ENCODE data around the gene SLC22A13.
"Not testable (repeated sequence)": the region's sequence is repeated elsewhere in the genome, so short reads cannot be mapped to it uniquely, and the experiment has no call there.

Gene SLC22A13

DNA sequence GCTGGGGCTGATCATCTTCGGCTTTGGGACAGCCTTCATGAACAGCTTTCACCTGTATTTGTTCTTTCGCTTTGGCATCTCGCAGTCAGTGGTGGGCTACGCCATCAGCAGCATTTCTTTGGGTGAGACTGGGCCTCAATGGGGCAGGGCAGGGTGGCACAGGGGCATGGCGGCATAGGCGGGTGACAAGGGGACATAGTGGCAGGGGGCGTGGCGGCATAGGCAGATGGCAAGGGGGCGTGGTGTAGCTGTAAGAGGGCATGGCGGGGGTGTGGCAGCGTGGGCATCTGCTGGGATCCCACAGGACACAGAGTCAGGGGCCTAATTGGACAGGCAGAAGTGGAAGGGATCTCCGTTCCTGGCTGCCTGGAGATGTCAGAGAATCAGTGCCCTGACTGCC lies 42.0 kb downstream of the SLC22A13 start:
- DNase-seq: no peak

DNA sequence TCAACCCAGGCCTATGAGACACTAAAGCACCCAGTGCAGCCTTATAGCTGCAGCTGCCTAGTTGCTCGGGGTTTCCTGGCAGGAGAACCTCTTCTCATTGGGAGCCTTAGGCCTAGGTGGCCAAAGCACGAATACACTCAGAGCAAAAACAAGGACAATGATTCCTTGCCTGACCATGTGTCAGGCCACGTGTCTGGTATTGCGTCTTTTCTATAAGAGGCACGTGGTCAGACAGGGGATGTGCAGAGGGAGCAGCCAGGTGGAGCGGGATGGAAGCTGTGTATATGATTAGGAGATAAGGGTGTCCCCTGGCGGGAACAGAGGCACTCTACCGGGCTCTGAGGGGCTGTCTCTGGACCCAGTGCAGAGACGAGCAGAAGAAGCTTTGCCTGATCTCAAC lies 42.8 kb downstream of the SLC22A13 start:
- DNase-seq: no peak

DNA sequence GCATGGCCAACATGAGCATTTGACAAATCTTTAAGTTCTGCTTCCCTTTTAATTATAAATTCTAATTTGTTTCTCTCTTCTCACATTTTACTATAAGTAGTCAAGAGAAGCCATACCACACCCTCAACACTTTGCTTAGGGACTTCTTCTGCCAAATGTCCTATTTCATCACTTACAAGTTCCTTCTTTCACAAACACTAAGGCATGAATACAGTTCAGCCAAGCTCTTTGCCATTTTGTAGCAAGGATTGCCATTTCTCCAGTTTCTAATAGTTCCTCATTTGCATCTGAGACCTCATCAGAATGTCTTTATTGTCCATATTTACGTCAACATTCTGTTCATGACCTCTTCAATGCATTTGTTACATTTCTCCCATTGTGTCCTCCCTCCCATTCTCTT lies 45.9 kb downstream of the SLC22A13 start:
- no peak for DNase-seq

DNA sequence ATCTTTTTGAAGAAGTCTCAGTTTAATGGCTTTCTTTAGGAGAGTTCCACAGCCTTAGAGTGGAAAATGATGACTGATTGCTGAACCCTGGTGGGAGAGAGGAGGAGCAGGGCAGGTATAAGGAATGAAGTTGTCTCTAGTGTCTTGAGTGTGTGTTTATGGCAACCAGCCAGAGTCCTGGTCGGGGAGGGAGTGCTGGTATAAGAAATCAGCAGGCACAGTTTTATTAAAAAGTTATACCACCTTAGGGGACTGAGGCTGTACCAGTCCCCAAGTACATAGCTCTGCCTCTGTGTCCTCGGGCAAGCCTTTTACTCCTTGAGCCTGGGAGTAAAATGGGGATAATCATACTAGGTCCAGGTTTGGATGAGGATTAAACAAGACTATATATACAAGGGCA lies 46.3 kb downstream of the SLC22A13 start:
- no peak for DNase-seq

DNA sequence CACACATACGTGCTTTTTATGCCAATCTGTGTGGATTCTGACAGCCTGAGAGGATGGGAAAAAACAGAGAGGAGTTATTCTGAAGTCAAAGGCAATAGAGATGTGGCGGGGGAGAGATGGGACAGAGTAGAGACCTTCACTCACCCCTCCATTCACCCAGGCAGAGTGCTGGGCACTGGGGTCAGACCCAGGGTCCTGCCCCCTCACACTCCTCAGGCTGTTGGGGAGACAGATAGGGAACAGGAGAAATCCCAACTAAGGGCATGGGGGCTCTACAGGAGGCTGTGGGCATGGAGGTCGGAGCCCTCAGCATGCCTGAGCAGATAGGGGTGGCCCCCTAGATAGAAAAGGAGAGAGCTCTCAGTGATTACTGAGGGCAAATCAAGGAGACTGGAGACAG lies 46.7 kb downstream of the SLC22A13 start:
- DNase-seq: no peak

DNA sequence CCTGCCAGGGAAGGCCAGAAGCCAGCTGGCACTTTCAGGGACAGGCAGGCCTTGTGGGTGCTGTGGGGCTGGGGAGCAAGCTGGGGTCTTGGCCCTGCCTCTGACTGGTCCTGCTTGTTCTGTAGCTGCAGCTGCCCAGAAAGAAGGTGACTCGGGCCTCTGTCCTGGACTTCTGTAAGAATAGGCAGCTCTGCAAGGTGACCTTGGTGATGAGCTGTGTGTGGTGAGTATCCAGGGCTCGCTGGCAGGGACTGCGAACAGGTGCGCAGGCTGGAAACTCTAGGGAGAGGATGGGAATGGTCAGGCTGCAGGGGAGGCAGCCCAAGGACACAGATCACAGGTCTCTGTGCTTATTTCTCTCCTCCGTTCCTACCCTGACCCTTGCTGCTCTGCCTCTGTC lies 47.7 kb downstream of the SLC22A13 start:
- DNase-seq: no peak

DNA sequence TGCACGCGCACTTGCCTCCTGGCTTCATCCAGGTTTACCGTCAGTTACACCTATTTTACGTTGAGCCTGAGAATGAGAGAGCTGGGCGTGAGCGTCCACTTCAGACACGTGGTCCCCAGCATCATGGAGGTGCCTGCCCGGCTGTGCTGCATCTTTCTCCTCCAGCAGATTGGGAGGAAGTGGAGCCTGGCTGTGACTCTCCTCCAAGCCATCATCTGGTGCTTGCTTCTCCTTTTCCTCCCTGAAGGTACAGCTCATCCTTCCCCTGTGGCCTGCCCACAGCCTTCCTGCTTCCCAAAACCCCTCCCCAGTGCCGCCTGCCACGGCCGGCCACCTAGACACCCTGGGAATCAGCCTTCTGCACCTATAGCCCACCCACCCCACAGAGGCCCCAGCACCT lies 48.1 kb downstream of the SLC22A13 start:
- no peak for DNase-seq

DNA sequence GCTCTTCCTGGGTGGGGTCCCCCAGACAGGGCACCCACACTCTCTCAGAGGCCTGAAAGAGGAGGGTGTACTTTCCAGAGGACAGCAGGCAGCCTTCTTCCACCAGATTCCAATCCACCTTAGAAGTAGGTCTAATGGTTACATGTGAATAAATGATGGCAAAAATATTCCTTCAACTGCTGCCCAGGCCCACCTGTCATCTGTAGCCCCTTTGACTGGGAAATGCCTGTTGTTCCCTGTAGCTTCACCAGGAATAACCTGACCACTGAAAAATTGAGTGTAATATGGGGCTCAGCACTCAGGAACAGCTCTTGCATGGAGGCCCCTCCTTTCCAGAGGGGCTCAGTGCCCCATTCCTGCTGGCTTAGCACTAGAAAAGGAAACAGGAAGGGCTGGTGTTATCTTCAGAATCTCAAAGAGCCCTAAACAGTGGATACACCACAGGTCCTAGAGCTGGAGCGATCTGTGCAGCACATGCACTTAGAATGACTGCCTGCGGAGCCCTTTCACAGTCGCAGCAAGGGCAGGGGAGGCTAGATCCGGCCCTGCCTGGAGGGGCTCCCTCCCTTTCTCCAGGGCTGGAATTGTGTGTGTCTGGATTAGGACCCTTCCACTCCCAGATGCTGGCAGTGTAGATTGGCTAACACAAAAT lies 48.6 kb downstream of the SLC22A13 start:
- no peak for DNase-seq

DNA sequence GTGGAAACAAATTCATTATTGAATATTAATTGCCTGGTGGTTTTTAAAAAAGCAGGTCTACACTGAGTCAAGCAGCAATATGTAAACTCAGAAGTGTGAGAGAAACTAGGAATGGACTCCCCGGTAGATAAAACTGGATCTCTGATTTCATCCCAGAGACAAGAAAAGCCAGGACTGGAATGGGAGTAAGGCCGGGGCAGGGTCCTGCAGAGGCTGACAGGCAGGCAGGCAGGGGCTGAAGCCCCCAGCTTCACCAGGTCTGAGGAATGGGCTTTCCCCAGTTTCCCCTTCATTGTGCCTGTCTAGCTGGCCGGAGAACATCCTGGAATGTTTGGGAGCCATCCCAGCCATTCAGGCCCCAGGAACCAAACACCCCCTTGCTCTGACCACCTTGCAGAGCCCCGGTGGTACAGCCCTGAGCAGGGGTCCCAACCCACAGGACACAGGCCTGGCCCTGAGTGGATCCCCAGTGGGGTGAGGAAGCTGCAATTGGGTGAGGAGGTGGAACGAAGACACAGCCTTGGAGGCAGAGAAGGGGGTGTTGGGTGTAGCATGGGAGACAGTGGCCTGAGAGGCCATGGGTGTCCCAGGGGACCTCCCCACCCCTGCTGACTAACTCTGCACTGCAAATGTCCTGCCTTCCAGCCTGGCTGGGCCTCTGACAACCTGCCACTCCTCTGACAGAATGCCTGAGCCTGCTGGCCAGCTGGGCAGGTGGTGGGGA lies 49.3 kb downstream of the SLC22A13 start:
- no peak for DNase-seq

DNA sequence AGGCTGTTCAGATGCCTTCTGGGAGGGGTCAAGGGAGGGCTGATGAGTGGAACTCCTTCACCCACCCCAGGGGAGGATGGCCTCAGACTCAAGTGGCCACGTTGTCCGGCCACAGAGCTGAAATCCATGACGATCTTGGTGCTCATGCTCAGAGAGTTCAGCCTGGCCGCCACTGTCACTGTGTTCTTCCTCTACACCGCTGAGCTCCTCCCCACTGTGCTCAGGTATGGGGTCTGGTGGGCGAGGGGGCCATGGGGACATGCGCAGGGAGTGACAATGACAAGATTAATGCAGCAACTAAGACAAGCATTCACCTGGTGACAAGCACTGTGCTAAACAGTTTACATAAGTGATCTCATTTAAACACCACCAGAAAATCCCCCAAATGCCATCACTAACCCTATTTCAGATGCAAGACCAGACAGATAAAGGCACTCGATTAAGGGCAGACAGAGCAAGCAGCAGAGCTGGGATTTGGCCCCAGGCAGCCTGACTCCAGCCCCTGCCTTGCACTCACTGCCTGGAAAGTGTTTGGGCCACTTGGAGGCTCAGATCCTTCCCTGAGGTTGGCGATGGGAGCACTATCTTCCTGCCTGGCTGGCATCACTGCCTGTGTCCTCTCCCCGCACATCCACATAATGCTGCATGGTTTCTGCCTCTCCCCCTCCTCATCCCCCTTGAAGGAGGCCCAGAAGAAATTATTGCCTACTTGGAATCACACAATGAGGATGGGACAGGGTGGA lies 50.0 kb downstream of the SLC22A13 start:
- no peak for DNase-seq

DNA sequence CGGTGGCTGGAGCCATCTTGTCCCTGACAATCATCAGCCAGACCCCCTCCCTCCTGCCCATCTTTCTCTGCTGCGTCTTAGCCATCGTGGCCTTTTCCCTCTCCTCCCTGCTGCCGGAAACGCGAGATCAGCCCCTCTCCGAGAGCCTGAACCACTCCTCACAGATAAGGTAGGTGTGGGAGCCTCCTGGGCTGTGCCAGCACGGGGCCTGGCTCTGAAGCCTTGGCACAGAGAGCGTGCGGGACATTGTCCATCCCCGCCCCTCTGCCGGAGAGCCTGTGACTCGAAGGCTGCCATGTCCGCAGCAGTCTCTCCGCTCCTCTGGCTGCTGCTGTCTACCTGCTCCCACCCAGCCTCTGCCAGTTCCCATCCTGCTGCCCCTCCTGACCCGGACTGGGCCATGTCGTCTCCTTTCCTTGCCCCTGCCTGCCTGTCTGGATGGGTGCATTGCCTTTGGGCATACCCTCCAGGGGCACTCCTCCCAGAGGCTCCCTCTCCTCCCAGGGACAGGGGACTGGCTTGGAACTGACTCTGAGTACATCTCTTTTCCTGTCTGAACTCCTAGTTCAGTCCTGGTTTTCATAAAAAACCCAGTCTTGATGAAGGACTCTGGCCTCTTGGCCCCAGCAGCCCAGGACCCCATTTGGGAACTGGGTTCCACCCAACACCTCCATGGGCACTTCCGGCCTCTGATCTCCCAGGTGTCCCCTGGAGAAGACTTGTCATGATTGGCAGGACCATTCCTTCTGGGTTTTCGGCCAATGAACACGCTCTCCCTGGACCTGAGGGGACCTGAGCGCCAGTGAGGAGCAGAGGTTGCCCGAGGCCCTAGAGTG lies 51.0 kb downstream of the SLC22A13 start:
- no peak for DNase-seq

DNA sequence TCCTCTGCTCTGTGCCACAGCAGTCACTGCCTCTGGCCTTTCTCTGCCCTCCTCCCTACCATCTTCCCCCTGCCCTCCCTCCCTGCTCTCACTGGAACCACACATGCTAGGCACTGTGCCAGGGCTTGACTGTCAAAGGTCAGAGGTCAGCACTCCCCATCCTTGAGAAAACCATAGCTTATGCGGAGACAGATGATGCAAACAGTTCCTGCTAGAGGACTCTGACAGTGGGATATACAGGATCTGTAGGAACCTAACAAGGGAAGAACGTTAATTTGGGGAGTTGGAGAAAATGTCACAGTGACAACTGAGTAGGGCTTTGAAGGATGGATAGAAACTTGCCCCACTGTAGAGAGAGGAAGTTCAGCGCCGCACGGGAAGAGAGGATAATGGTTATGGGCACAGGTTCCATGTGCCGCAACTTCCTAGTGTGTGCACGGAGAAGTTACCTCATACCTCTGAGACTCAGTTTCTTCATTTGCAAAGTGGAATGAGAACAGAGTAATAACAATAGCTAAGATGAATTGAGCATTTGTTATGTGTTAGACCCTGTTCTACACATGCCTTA lies 51.7 kb downstream of the SLC22A13 start:
- DNase-seq: no peak

DNA sequence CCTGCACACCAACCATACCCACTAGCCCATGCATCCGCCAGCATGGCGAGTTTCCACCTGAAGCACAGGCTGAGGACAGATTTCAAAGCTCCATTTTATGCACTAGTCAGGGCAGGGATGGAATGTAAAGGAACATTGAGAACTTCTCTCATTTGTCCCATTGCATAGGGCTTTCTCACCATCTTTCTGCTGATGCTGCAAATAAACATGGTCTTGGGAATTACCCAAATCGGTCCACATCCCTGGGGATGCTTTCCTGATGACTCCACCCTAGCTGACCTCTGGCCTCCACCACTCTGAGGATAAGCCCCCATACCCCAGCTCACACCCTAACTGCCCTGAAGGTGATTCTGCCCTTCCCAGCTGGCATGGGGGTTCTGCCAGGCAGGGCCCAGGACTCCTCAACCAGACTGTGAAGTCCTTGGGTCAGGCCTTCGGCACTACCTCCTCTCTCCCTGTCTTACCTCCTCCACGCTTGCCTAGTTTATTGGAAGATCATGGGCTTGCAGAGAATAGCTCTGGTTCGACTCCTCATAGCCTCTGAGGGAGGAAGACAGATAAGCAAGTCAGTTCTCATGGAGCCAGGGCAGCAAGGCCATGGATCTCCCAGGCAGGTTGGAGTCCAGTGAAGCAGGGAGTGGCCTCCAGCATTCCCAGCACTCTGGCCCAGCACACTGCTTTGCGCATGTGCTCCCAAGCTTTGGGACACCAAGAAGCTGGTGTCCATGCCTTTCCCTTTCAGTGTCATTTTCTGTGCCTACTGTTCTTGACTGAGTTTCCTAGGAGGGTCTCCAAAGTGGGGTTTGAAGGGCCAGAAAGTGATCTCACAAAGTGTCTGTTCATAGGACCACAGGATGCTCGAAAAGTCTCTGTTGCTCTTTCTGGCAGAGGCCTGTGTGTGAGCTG lies 53.4 kb downstream of the SLC22A13 start:
- DNase-seq: no peak

DNA sequence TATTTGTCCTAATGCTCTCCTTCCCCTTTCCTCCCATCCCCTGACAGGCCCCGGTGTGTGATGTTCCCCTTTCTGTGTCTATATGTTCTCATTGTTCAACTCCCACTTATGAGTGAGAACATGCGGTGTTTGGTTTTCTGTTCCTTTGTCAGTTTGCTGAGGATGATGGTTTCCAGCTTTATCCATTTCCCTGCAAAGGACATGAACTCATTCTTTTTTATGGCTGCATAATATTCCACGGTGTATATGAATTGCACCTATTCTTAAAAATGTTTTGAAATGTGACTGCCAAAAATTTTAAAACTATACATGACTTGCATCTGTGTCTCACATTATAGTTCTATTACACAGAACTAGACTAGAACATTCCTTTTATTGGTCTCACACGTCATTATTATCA lies 55.0 kb downstream of the SLC22A13 start:
- not testable (repeated sequence) for DNase-seq

DNA sequence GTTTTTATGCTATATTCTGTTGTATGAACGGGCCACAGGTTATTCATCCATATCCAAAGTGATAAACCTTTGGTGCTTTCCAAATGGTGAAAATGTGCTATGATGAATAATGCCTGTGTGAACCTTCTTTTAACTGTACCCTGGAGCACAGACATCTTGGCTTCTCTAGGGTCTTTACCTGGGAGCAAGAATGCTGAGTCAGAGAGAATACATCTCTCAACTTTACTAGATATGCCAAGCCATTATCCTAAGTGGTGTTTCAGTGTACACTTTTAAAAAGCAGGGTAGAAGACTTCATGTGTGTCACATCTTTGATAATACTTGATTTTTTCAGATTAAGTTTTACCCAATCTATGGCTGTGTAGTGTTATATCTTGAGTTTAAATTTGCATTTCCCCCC lies 57.4 kb downstream of the SLC22A13 start:
- no peak for DNase-seq

DNA sequence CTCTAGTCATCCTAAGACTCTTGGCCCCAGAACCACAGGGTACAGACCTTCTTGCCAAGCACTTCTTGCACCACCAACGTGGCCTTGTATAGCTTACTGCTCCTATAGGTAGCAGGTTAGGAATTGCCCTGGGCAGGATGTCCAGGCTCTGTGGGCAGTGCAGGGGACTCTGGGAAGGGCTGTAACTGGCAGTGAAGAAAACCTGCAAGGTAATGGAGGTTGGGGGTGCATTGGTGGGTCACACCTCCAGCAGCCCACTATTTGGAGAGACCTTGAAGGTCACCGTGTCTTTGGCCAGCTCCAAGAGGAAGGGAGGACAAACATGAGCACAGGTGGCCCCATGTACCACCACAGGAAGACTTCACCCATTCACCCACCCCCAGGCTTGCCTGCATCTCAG lies 59.6 kb downstream of the SLC22A13 start:
- DNase-seq: no peak

DNA sequence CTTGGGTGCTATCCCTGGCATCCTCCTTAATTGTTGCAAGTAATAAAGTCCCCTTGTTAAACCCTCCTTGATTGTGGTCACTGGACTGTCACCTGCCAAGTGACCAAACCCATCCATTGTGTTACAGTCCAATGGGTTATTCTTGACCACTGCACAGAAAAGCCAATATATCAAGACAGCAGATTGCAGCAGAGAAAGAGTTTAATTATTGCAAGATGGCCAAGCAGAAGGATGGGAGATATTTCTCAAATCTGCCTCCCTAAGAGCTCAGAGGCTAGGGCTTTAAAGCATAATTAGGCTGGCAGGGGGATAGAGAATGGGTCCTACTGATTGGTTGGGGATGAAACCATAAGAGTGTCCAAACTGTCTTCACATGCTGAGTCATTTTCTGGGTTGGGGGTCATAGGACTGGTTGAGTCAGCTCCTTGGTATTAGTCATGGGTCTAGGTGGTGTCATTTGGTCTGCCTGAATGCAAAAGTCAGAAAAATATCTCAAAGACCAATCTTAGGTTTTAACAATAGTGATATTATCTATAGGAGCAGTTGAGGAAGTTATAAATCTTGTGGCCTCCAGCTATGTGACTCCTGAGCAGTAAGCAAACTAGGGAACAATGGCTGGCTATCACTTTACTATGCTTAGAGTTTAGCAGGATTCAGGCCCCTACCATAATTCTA lies 61.9 kb downstream of the SLC22A13 start:
- no peak for DNase-seq

Data from GF-D8 (cell line).